Fibroblast of skin of scalp (primary cell): ENCODE data around the gene LILRB3. TPM values are rescaled to one million over a fixed set of nuclear protein-coding genes. Genes with fewer than 3 reads are reported as not detected.
"Not testable (repeated sequence)": the region's sequence is repeated elsewhere in the genome, so short reads cannot be mapped to it uniquely, and the experiment has no call there.

Experiments
- DNase-seq: peaks from one replicate; pipeline ENCODE4 v3.0.0-alpha.2; 2013
- polyA plus RNA-seq, 2 experiments: library from polyadenylated mRNA; unstranded; fragments of 120-200 nt; gene quantifications; one replicate each; pipeline ENCODE4 v1.2.1, GENCODE V29; 2013; ENCODE audit not compliant: insufficient read length in 2 of 2

Gene LILRB3
- not detected for polyA plus RNA-seq (2013, experiment 1 of 2; ENCODE audit: insufficient read length)
- polyA plus RNA-seq (2013, experiment 2 of 2; ENCODE audit: insufficient read length) = 0.31 TPM

DNA sequence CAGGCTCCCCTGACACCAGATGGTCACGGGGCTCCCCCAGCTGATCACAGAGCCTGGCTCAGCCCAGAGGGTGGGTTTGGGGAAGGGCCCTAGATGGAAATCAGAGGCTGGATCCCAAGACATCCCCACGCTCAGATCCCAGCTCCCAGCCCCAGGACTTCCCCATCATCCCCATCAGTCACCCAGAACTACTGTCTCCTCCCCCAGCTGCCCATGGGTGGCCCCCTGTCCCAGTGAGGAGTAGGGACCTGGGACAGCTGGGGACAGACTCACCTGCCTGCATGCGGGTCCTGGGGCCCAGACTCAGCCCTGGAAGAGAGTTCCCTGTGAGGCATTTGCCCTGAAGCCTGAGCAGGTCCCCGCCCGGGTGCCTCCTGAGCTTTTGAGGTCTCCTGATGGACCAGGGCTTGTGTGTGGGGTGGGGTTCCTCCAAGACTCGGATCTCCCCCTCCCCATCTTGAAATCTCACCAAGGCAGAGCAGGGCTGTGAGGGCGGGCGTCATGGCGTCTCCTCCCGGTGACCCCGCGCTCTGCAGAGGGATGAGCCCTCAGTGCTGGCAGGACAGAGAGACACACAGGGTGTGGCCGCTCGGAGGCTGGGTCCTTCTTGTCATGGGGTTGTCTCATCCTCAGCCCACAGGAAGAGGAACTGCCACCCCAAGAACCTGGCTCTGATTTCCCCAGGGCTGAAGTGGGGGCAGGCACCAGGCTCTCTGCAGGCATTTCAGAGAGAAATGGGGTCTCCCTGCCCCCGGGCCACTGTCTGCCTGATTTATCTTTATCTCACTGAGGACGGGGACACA, at the start of gene LILRB3:
LILRB3 (minus strand) TSS at position 534 of the 803 bp plus-strand sequence; CDS start at position 503, 31 bp downstream.
- not testable (repeated sequence) for DNase-seq

DNA sequence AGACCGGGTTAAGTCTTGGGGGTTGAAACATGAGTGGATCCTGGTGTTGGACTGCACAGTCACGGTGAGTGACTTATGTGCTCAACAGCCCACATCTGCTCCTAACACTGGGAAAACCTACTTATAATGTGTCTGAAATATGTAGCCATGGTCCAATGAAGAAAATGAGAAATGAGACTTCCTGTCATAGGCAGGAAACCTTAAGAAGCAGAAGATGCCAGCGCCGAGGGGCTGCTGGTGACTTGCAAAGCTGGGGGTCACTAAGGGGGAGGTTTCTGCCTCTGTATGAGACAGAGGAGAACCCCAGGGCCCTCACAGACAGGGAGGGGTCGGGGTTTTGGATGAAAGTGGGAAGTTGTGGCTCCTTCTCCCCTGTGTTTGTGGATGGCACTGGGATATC, 49.4 kb upstream of the LILRB3 start:
- not testable (repeated sequence) for DNase-seq

DNA sequence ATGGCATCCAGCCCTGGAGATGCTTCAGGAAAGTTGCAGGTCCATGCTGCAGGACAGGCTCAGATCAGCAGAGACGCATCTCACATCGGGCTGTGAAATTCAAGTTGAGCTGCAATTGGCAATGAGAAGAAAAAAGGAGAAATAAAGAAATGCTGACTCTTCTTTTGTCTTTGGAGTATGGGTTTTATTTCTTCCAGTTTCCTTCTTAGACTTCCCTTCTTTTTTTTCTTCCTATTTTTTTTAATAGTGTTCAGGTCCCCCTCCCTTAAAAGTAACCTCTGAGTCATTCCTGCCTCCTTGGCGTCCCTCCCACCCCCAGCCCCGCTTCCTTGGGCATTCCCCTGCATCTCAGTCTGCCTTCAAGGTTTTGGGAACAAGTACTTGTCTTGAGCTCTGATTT, 48.8 kb upstream of the LILRB3 start:
- DNase-seq = not testable (repeated sequence)

DNA sequence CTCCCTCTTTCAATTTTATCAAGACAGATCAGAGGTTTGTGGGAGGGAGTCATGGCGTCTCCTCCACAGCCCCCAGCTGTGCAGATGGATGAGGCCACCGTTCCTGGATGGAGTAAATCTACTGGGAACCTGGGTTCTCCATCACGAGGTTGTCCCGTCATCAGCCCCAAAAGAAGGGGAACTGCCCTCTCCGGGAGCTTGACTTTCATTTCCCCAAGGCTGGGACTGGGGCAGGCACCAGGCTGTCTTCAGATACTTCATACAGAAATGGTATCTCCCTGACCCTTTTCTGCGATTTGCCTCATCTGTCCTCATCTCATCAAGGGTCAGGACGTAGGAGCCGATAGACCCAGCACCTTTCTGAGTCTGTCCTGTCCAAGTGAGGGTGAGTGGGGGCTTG, 48.3 kb upstream of the LILRB3 start:
- DNase-seq = no peak

DNA sequence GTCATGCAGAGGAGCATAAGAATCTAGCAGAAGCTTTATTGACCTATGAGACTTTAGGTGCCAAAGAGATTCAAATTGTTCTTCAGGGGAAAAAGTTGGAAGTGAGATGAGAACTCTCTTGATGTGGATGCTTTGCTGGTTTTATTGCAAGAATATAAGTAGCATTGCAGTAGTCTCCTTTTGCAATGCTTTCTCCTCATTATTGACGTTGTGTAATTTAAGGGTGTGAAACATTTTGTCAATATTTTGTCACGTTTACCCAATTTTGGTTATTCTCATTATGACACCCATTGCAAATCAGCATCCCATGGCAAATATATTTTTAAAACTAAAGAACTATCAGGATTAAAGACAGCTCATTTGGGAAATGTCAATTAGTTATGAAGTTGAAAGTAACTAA, 46.1 kb upstream of the LILRB3 start:
- DNase-seq = no peak

DNA sequence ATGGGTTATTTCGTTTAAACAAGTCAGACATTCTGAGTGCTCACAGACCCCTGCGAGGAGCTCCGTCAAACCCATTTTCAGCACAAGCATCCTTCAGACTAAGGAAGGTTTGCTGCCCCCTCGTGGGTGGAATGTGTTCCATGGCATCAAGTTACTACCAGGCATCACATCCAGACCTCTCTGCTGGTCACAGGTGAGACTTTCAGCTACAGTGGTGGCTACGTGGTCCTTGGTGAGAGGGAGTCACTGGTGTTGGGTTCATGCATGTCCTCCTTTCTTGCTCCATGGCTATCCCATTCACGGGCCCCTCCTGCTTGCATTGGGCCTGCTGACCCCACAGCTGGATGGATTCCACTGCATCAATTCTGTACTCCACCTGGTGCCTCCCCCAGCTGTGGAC, 43.3 kb upstream of the LILRB3 start:
- peak; percentile 65 for DNase-seq

DNA sequence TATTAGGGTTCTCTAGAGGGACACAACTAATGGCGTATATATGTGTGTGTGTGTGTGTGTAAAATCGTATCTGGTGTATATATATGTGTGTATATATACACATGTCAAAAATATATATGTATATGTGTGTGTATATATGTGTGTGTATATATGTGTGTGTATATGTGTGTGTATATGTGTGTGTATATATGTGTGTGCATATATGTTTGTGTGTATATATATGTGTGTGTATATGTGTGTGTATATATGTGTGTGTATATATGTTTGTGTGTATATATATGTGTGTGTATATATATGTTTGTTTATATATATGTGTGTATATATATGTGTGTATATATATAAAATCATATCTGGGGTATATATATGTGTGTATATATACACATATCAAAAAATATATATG, 39.7 kb upstream of the LILRB3 start:
- DNase-seq = no peak

DNA sequence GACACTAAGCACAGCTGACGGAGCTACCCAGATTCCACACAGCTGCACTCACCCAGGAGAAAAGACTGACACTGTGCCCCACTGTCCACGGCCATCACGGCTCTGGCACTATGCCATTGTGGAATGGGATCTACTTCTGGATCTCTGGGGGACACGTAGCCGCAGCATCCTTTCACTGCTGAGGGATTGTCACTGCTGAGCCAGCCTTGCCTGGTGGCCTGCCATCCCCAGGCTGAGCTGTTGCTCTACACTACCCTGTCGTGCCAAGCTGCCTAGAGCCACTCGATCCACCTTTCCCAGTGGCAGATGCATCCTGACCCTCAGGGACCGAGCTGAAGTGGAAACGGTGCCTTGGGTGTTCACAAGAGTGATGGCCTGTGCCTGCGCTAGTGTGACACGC, 39.3 kb upstream of the LILRB3 start:
- no peak for DNase-seq

DNA sequence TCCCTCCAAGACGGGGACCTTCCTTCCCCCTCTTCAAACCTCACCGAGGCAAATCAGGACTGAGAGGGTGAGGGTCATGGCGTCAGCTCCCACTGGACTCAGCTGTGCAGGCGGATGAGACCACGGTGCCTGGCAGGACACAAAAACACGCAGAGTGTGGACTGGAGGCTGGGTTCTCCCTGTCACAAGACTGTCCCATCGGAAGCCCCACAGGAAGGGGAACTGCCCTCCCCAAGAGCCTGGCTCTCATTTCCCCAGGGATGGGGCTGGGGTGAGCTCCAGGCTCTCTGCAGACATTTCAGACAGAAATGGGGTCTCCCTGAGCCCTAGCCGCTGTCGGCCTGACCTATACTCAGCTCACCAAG, 34.3 kb upstream of the LILRB3 start, which contains the start of gene LILRB5:
LILRB5 (minus strand) TSS at position 158 of the 365 bp plus-strand sequence; CDS start at position 78, 80 bp downstream.
- DNase-seq = no peak

DNA sequence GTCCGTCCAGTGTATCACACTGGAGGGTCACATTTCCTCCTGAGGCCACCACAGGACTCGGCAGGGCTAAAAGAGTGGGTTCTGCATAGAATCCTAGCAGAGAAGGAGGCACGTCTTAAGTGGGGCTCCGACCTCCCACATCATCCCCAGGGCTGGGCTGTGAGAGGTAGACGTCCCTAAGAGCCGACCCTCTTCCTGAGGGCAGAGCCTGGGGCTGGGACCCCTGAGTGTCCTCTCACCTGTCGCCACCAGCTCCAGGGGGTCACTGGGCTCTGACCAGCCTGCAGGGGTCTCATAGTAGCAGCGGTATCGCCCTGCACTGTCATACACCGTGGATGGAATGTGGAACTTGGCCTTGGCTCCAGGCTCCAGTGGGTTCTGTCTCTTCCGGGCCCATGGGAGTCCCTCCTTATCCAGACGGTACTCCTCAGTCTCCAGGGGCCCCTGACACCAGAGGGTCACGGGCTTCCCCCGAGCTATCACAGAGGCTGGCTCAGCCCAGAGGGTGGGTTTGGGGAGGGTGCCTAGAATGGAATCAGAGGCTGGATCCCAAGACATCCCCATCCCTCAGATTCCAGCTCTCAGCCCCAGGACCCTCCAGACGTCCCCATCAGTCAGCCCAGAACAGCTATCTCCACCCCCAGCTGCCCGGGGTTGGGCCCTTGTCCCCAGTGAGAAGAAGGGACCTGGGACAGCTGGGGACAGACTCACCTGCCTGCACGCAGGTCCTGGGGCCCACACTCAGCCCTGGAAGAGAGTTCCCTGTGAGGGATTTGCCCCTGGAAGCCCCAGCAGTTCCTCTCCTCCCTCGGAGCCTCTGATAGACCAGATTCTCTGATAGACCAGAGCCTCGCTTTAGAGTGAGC, 33.7 kb upstream of the LILRB3 start:
- DNase-seq = no peak

DNA sequence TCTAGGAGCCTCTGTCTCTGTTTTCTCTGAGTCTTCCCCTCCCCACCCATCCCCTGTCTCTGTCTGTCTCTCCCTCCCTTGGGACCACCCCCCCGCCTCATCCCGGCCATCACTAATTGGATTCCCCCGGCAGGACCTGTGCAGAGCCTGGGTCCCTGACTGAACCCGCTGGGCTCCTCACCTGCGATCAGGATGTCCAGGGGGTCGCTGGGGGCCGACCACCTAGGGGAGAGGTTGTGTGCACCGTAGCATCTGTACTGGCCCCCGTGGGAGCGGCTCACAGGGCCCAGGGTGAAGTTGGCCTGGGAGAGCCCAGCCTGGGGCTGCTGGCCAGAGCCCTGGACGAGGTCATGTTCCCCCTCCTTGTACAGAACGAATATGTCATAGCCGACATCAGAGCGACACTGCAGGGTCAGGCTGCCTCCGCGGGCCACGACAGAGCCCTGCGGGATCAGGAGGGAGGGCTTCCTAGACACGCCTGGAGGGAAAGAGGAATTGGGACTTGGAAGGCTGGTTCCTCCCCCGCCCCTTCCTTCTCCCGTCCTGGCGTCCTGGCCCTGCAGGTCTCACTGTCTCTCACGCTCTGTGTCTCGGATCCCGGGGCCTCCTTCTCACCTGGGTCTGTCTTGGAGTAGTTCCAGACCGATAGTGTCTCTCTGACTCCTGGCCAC, 32.4 kb upstream of the LILRB3 start:
- DNase-seq = no peak

DNA sequence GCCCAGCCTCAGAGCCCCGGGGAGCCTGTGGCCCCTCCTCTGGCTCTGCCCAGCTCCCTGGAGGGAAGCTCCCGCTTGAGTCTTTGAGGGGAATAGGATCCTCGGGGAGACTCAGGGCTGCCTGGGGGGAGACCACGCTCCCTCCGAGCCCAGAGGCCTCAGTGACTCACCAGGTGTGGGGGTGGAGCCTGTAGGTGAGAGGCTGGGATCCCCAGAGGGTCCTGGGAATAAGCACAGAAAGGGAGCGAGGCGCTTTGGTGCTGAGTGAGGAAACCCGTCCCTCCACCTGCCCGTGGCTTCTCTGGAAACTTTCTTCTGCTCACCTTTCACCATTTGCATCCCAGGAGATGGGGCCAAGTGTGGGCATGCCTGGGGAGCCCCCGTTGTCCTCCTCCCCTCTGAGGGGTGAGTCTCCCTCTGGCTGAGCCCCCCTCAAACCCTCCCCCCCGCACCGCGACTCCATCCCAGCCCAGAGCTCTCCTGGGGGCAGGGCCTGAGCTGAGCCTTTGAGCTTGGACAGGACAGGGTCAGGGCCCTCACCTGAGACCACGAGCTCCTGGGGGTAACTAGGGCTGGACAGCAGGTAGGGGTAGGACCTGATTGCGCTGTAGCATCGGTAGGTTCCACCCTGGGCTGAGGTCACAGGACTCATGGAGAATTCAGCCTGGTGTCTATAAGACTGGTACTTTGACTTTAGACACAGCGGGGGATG, 31.5 kb upstream of the LILRB3 start:
- no peak for DNase-seq

DNA sequence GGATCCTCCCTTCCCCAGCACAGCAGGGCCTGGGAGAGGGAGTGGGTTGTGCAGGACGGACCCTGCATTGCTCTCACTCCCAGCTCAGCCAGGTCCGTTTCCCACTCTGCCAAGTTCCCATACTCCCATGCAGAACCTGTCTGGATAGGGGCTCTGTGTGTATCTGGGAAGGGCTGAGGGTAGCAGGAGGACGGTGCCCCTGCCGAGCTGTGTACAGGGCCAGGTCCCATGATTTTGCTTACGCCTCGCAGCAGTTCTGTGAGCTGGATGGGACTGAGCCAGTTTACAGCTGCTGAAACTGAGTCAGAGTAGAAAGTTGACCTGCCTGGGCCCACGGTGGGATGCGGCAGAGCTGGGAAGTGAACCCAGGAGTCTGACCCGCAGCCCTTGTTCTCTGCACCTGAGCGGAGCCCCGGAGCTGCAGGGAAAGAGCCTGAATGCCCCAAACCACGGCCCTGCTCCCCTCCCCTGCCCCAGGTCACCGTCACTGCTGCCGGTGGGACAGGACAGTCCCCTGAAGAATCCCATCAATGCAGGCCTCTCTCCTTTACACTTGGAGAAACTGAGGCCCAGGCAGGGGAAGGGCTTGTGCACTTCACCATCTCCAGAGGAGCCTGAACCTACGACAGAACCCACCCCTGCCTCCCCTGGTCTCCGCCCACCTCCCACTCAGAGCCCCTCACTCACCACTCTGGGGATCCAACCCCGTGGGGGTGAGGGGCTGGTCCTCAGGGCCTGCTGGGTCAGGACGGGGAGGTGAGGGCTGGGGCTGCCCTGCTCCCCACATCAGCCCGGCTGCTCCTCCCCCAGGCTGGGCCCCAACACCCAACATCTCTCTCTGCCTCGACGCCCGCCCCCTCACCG, 30.8 kb upstream of the LILRB3 start:
- DNase-seq = no peak

DNA sequence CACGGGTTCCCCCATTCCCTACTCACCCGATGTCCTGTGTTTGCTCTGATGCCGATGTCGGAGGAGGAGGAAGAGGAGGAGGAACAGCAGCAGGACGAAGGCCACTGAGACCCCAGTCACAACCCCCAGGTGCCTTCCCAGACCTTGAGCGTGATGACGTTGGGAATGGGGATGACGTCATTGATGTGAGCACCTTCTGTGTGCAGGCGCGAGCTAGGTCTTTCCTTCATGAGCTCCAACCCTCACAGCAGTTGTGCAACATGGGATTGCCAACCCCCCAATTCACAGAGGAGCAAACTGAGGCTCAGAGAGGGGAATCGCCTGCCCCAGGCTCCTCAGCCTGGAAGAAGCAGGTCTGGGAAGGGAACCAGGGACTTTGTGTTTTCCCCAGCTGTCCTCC, 30.0 kb upstream of the LILRB3 start:
- DNase-seq = no peak

DNA sequence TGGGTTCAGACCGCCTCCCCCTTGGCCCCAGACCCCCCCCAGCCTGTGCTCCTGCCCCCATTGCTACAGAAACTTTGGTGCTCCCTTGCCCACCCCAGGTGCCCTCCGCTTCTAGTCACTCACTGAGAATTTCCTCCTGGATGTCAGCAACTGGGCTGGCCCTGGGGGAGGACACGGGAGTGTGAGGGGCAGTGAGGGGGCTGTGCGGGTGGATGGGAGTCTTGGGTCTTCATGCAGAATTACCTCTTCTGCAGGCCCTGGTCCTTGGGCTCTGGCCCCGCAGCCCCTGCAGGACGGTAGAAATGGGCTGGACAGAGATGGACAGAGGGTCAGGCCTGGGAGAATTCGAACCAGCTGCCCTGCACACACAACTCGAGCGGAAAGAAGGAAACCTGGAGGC, 29.4 kb upstream of the LILRB3 start:
- DNase-seq = no peak

DNA sequence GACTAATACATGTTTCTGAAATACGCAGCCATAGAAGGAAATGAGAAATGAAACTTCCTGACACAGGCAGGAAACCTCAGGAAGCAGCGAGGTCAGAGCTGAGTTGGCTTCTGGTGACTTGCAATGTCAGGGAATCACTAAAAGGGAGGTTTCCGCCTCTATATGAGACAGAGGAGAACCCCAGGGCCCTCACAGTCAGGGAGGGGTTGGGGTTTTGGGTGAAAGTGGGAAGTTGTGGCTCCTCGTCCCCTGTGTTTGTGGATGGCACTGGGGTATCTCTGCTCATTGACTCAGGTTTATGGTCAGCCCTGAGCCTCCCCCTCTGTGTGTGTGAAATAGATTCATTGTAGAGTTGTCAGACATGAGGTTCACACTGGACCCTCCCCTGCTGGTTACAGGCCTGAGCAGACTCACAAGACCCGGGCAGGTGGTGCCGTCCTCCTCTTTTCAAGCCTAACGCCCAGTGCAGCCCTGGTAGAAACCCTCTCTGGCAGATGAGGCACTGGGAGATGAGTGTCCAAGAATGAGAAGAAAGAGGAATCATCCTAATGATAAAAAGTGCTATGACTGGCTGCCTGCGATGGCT, 25.3 kb upstream of the LILRB3 start:
- peak; percentile 11 for DNase-seq

DNA sequence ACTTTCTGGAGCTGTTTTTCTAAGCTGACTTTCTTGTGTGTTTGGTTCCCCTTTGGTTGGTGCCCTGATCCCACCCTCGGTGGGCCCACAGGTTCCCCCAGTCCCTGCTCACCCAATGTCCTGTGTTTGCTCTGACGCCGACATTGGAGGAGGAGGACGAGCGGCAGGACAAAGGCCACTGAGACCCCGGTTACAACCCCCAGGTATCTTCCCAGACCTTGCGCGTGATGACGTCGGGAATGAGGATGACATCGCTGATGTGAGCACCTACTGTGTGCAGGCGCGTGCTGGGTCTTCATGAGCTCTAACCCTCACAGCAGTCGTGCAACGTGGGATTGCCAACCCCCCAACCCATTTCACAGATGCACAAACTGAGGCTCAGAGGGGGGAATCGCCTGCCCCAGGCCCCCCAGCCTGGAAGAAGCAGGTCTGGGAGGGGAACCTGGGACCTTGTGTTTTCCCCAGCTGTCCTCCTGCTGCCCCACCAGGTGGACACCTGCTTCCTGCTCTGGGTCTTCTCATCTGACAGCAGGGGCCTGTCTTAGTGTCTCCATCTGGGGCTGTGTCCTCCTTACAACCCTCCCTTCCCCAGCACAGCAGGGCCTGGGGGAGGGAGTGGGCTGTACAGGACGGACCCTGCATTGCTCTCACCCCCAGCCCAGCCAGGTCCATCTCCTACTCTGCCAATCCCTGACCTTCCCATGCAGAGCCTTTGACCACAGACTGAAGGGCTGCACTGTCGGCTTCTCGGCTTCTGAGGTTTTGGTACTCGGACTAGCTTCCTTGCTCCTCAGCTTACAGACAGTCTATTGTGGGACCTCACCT, 24.5 kb upstream of the LILRB3 start:
- no peak for DNase-seq

DNA sequence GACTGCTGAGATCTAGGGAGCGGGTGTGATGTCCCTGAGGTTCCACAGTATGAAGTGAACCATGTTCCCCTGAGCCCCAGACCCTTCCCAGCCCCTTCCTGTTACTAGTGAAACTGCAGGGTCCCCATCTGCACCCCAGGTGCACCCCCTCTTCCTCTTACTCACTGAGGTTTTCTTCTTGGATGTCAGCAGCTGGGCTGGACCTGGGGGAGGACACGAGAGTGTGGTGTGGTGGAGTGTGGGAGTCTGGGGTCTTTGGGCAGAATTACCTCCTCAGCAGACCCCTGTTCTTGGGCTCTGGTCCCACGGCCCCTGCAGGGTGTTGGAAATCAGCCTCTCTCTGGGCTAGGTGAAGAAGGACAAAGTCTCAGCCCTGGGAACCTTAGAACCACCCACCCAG, 23.1 kb upstream of the LILRB3 start:
- no peak for DNase-seq

DNA sequence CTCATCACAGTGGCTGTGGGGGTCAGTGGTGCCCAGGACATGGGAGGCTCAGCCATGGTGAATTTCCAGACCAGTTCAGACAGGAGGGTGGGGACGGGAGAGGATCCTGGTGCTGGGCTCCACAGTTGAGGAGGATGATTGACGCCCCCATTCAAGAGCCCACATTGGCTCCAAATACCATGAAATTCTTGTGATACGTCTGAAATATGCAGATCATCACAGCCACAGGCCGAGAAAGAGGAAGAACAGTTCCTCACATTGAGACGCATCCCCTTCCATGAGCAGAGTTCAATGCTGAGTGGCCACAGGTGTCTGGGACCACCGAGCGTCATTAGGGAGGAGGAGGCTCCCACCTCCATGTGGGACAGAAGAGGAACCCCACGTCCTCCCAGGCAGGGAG, 21.0 kb upstream of the LILRB3 start:
- DNase-seq = not testable (repeated sequence)

DNA sequence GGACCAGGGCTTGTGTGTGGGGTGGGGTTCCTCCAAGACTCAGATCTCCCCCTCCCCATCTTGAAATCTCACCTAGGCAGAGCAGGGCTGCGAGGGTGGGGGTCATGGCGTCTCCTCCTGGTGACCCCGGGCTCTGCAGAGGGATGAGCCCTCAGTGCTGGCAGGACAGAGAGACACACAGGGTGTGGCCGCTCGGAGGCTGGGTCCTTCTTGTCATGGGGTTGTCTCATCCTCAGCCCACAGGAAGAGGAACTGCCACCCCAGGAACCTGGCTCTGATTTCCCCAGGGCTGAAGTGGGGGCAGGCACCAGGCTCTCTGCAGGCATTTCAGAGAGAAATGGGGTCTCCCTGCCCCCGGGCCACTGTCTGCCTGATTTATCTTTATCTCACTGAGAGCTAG, 19.8 kb upstream of the LILRB3 start, which contains the start of gene LILRA6:
LILRA6 (minus strand) TSS at position 145 of the 400 bp plus-strand sequence.
- DNase-seq = not testable (repeated sequence)
